Karpas-422 (cell line): Measurements from ENCODE around the gene WDFY2. TPM values are rescaled to one million over a fixed set of nuclear protein-coding genes. Genes with fewer than 3 reads are reported as not detected.

Experiments
- DNase-seq: peaks from one replicate; pipeline ENCODE4 v3.0.0-alpha.2; 2015
- H2AFZ ChIP-seq: fragments of 200-600 bp; sonication (generic); 2 replicates; pipeline ENCODE4 v1.6.1; 2014; ENCODE audit warnings: antibody characterized with exemption, low read length, mixed read lengths
- H3K27ac ChIP-seq: fragments of 200-600 bp; sonication (generic); 2 replicates; pipeline ENCODE4 v1.5.1; 2014; ENCODE audit warnings: mild to moderate bottlenecking, low read length, moderate library complexity
- H3K27me3 ChIP-seq: fragments of 200-600 bp; sonication (generic); 2 replicates; pipeline ENCODE4 v1.6.1; 2014; ENCODE audit warnings: low read length, mixed read lengths
- H3K36me3 ChIP-seq: fragments of 200-600 bp; sonication (generic); 2 replicates; pipeline ENCODE4 v1.6.1; 2014; ENCODE audit warnings: low read length, mixed read lengths; ENCODE audit not compliant: insufficient read depth
- H3K4me1 ChIP-seq: fragments of 200-600 bp; sonication (generic); 2 replicates; pipeline ENCODE4 v1.6.1; 2014; ENCODE audit warnings: mild to moderate bottlenecking, low read length, mixed read lengths
- H3K4me2 ChIP-seq: fragments of 200-600 bp; sonication (generic); 2 replicates; pipeline ENCODE4 v1.6.1; 2014; ENCODE audit warnings: low read length, low read depth, mild to moderate bottlenecking; ENCODE audit not compliant: poor library complexity, severe bottlenecking
- H3K4me3 ChIP-seq: fragments of 200-600 bp; sonication (generic); 2 replicates; pipeline ENCODE4 v1.5.1; 2014; ENCODE audit warnings: mild to moderate bottlenecking, antibody characterized with exemption, low read length, mixed read lengths
- H3K79me2 ChIP-seq: fragments of 200-600 bp; sonication (generic); 2 replicates; pipeline ENCODE4 v1.6.1; 2014; ENCODE audit warnings: mild to moderate bottlenecking, low read length, mixed read lengths
- H3K9ac ChIP-seq: fragments of 200-600 bp; sonication (generic); 2 replicates; pipeline ENCODE4 v1.6.0; 2014; ENCODE audit warnings: low read length
- H3K9me2 ChIP-seq: fragments of 200-600 bp; sonication (generic), shearing (Covaris generic); replicated peaks from 2 replicates; pipeline ENCODE4 v1.6.0; 2014; ENCODE audit warnings: mild to moderate bottlenecking, low read length, moderate library complexity; ENCODE audit not compliant: insufficient read depth
- H3K9me3 ChIP-seq: fragments of 300-700, 200-600 bp; sonication (generic); 2 replicates; pipeline ENCODE4 v1.6.1; 2014; ENCODE audit warnings: low read length, mixed read lengths
- H4K20me1 ChIP-seq: fragments of 200-600 bp; sonication (generic); 2 replicates; pipeline ENCODE4 v1.6.1; 2014; ENCODE audit warnings: mild to moderate bottlenecking, antibody characterized with exemption, low read length, low read depth; ENCODE audit not compliant: insufficient read depth
- total RNA-seq: library from RNA; depleted of rRNA; stranded (reverse); fragments of >200 nt; shearing (Covaris generic); gene quantifications from 2 replicates; pipeline ENCODE4 v1.2.3, GENCODE V29; 2014; ENCODE audit warnings: low replicate concordance

WDFY2 gene
- total RNA-seq, 1 experiment from 2014 or later: 4.1 TPM

GRCh38 chr13:51802631-51803418 is 218.6 kb downstream of the WDFY2 start:
- Histone ChIP-seq H3K27me3 (no peaks in the 10 kb centered on the region), H3K4me1 (peaks cover 40% of the 10 kb centered on the region), H2AFZ (peak overlapping the region; percentile 67; the same call in 1 of the 2 replicates), H3K9ac (peak overlapping the region; percentile 89), H3K36me3 (no peaks in the 10 kb centered on the region; the same call in 1 of the 2 replicates), H3K9me2 (no peaks in the 10 kb centered on the region), H3K4me3 (peak overlapping the region; percentile 84), H3K9me3 (no peaks in the 10 kb centered on the region), H4K20me1 (no peaks in the 10 kb centered on the region), H3K27ac (no peak overlapping the region), H3K4me2 (peak overlapping the region; percentile 80), H3K79me2 (no peaks in the 10 kb centered on the region)
- DNase-seq: no peak

- Histone ChIP-seq H4K20me1 (no peaks in the 10 kb centered on the region), H3K4me2 (peak within 1 kb of the TSS; percentile 80), H3K27me3 (no peaks in the 10 kb centered on the region), H2AFZ (peak within 1 kb of the TSS; percentile 67; the same call in 1 of the 2 replicates), H3K9ac (peak within 1 kb of the TSS; percentile 89), H3K4me3 (peak within 1 kb of the TSS; percentile 84), H3K9me3 (no peaks in the 10 kb centered on the region), H3K4me1 (peaks cover 40% of the 10 kb centered on the region), H3K36me3 (no peaks in the 10 kb centered on the region; the same call in 1 of the 2 replicates), H3K79me2 (no peaks in the 10 kb centered on the region), H3K27ac (peak within 1 kb of the TSS; percentile 61; the same call in 1 of the 2 replicates), H3K9me2 (no peaks in the 10 kb centered on the region)
- peak; percentile 94 for DNase-seq
Observed at GRCh38 chr13:51803422-51804294, 219.4 kb downstream of the WDFY2 start, which contains the start of gene DHRS12. Gene DHRS12, minus strand, starts transcription at chr13:51804163. Its CDS starts 4,504 bp downstream, at chr13:51799659.

- Histone ChIP-seq H3K79me2 (no peaks in the 10 kb centered on the region), H3K27ac (peak overlapping the region; percentile 61; the same call in 1 of the 2 replicates), H2AFZ (peak overlapping the region; percentile 60; the same call in 1 of the 2 replicates), H3K4me1 (peaks cover 40% of the 10 kb centered on the region), H3K36me3 (no peaks in the 10 kb centered on the region; the same call in 1 of the 2 replicates), H3K4me2 (peak overlapping the region; percentile 80), H3K9me3 (no peaks in the 10 kb centered on the region), H3K4me3 (peak overlapping the region; percentile 84), H3K9me2 (no peaks in the 10 kb centered on the region), H4K20me1 (no peaks in the 10 kb centered on the region), H3K27me3 (no peaks in the 10 kb centered on the region), H3K9ac (peak overlapping the region; percentile 89)
- peak; percentile 47 for DNase-seq
Observed at GRCh38 chr13:51804295-51805172, 220.3 kb downstream of the WDFY2 start.

GRCh38 chr13:51805313-51805712 is 221.1 kb downstream of the WDFY2 start:
- Histone ChIP-seq H3K4me2 (peak overlapping the region; percentile 80), H3K4me1 (peaks cover 40% of the 10 kb centered on the region), H3K27me3 (no peaks in the 10 kb centered on the region), H3K9me2 (no peaks in the 10 kb centered on the region), H2AFZ (no peak overlapping the region), H3K4me3 (peak overlapping the region; percentile 84), H3K9ac (peak overlapping the region; percentile 89), H3K79me2 (no peaks in the 10 kb centered on the region), H4K20me1 (no peaks in the 10 kb centered on the region), H3K36me3 (no peaks in the 10 kb centered on the region; the same call in 1 of the 2 replicates), H3K27ac (no peak overlapping the region), H3K9me3 (no peaks in the 10 kb centered on the region)
- DNase-seq: no peak

- Histone ChIP-seq H3K36me3 (no peaks in the 10 kb centered on the region; the same call in 1 of the 2 replicates), H3K9ac (no peak overlapping the region), H3K27me3 (no peaks in the 10 kb centered on the region), H3K4me1 (peaks cover 45% of the 10 kb centered on the region), H3K27ac (no peak overlapping the region), H3K4me2 (no peak overlapping the region), H3K79me2 (no peaks in the 10 kb centered on the region), H3K9me3 (no peaks in the 10 kb centered on the region), H3K9me2 (no peaks in the 10 kb centered on the region), H3K4me3 (no peak overlapping the region), H2AFZ (no peak overlapping the region), H4K20me1 (no peaks in the 10 kb centered on the region)
- DNase-seq: no peak
Observed at GRCh38 chr13:51805925-51806324, 221.7 kb downstream of the WDFY2 start.

GRCh38 chr13:51806566-51806965 is 222.3 kb downstream of the WDFY2 start:
- Histone ChIP-seq H3K27me3 (no peaks in the 10 kb centered on the region), H3K4me1 (peaks cover 51% of the 10 kb centered on the region), H3K4me3 (no peak overlapping the region), H4K20me1 (no peaks in the 10 kb centered on the region), H3K9me3 (no peaks in the 10 kb centered on the region), H3K9me2 (no peaks in the 10 kb centered on the region), H3K27ac (no peak overlapping the region), H2AFZ (no peak overlapping the region), H3K9ac (no peak overlapping the region), H3K36me3 (no peaks in the 10 kb centered on the region; the same call in 1 of the 2 replicates), H3K4me2 (no peak overlapping the region), H3K79me2 (no peaks in the 10 kb centered on the region)
- DNase-seq: peak; percentile 79

- DNase-seq: no peak
- Histone ChIP-seq H3K27me3 (no peaks in the 10 kb centered on the region), H2AFZ (no peak overlapping the region), H3K79me2 (no peaks in the 10 kb centered on the region), H3K4me2 (no peak overlapping the region), H4K20me1 (no peaks in the 10 kb centered on the region), H3K9ac (no peak overlapping the region), H3K9me3 (no peaks in the 10 kb centered on the region), H3K36me3 (no peaks in the 10 kb centered on the region; the same call in 1 of the 2 replicates), H3K4me3 (no peak overlapping the region), H3K4me1 (peaks cover 56% of the 10 kb centered on the region), H3K9me2 (no peaks in the 10 kb centered on the region), H3K27ac (no peak overlapping the region)
Observed at GRCh38 chr13:51807041-51807440, 222.8 kb downstream of the WDFY2 start.
